Activated naive CD4-positive, alpha-beta T cell treated with anti-CD3 and anti-CD28 coated beads, Interleukin-2, amount 50 U/mL, for 16 hours (primary cell): ENCODE results near the gene AP2S1.
A peak's percentile ranks its signal among the peaks of the same experiment; 100 is the strongest.
"Not testable (repeated sequence)": the region's sequence is repeated elsewhere in the genome, so short reads cannot be mapped to it uniquely, and the experiment has no call there.

ENCODE experiments used
- DNase-seq: peaks from one replicate; pipeline ENCODE4 v3.0.0-alpha.2; 2020

Gene AP2S1

GRCh38 chr19:46866407-46867136 lies 15.9 kb upstream of the AP2S1 start:
- no peak for DNase-seq

- no peak for DNase-seq
Measured at GRCh38 chr19:46863818-46864629, 13.4 kb upstream of the AP2S1 start.

- DNase-seq: no peak
Measured at GRCh38 chr19:46862974-46863632, 12.5 kb upstream of the AP2S1 start.

GRCh38 chr19:46862503-46862834 lies 11.8 kb upstream of the AP2S1 start:
- DNase-seq: no peak

GRCh38 chr19:46861691-46862502 lies 11.3 kb upstream of the AP2S1 start:
- DNase-seq: no peak

- DNase-seq: peak; percentile 19
Measured at GRCh38 chr19:46860846-46861690, 10.4 kb upstream of the AP2S1 start, which contains the start of gene ARHGAP35. ARHGAP35 (plus strand) TSS chr19:46860997; CDS start chr19:46918676, 57,679 bp downstream.

GRCh38 chr19:46860125-46860845 lies 9.6 kb upstream of the AP2S1 start:
- peak; percentile 96 for DNase-seq

GRCh38 chr19:46859637-46860124 lies 9.0 kb upstream of the AP2S1 start:
- no peak for DNase-seq

- peak; percentile 93 for DNase-seq
Measured at GRCh38 chr19:46856062-46857022, 5.7 kb upstream of the AP2S1 start.

- not testable (repeated sequence) for DNase-seq
Measured at GRCh38 chr19:46854698-46855097, 4.1 kb upstream of the AP2S1 start.

- no peak for DNase-seq
Measured at GRCh38 chr19:46852830-46853229, 2.2 kb upstream of the AP2S1 start.

GRCh38 chr19:46849610-46850009 lies 1.0 kb downstream of the AP2S1 start:
- DNase-seq: no peak

GRCh38 chr19:46848389-46848788 lies 2.3 kb downstream of the AP2S1 start:
- no peak for DNase-seq

- no peak for DNase-seq
Measured at GRCh38 chr19:46847528-46847927, 3.1 kb downstream of the AP2S1 start.

GRCh38 chr19:46845959-46846459 lies 4.6 kb downstream of the AP2S1 start:
- DNase-seq: no peak

- DNase-seq: no peak
Measured at GRCh38 chr19:46844067-46844489, 6.6 kb downstream of the AP2S1 start.

GRCh38 chr19:46842791-46843190 lies 7.9 kb downstream of the AP2S1 start:
- no peak for DNase-seq

- DNase-seq: no peak
Measured at GRCh38 chr19:46841458-46842083, 9.1 kb downstream of the AP2S1 start.

- peak; percentile 59 for DNase-seq
Measured at GRCh38 chr19:46840498-46840942, 10.1 kb downstream of the AP2S1 start.
